CD4-positive, alpha-beta T cell treated with Interleukin-1 beta for 1 hour (primary cell): ENCODE data around the gene RALB.

ENCODE experiments used
- DNase-seq, 2 donors: peaks; one replicate each; pipeline ENCODE4 v3.0.0-alpha.2; 2020 to 2022

RALB gene

GRCh38 chr2:120252225-120253020 lies at the start of gene RALB:
RALB (plus strand) TSS chr2:120252852; CDS start chr2:120278665, 25,813 bp downstream.
- DNase-seq = peak; percentile 98 to 99

- DNase-seq = peak in 1 of 2 donors; percentile 28
Measured at GRCh38 chr2:120203251-120204021, 49.2 kb upstream of the RALB start.

GRCh38 chr2:120204022-120204405 lies 48.6 kb upstream of the RALB start:
- DNase-seq = no peak

- DNase-seq = no peak
Measured at GRCh38 chr2:120204417-120204816, 48.2 kb upstream of the RALB start.

GRCh38 chr2:120204945-120205670 lies 47.5 kb upstream of the RALB start:
- no peak for DNase-seq

- peak in 1 of 2 donors; percentile 33 for DNase-seq
Measured at GRCh38 chr2:120206022-120206581, 46.5 kb upstream of the RALB start.

GRCh38 chr2:120208381-120209353 lies 44.0 kb upstream of the RALB start:
- no peak for DNase-seq

GRCh38 chr2:120209427-120210269 lies 43.0 kb upstream of the RALB start:
- DNase-seq = no peak

GRCh38 chr2:120210270-120210693 lies 42.4 kb upstream of the RALB start:
- peak in 1 of 2 donors; percentile 25 for DNase-seq

- DNase-seq = no peak
Measured at GRCh38 chr2:120218181-120218580, 34.5 kb upstream of the RALB start.

GRCh38 chr2:120219291-120219690 lies 33.4 kb upstream of the RALB start:
- no peak for DNase-seq

GRCh38 chr2:120219766-120220165 lies 32.9 kb upstream of the RALB start:
- DNase-seq = no peak

- DNase-seq = no peak
Measured at GRCh38 chr2:120220756-120221155, 31.9 kb upstream of the RALB start.

GRCh38 chr2:120221616-120222015 lies 31.0 kb upstream of the RALB start:
- no peak for DNase-seq

- DNase-seq = no peak
Measured at GRCh38 chr2:120222186-120223033, 30.2 kb upstream of the RALB start.

GRCh38 chr2:120223034-120223912 lies 29.4 kb upstream of the RALB start, which contains the start of gene TMEM185B:
TMEM185B (minus strand) TSS chr2:120223400; CDS start chr2:120222976, 424 bp downstream.
- DNase-seq = peak; percentile 89 to 93

- no peak for DNase-seq
Measured at GRCh38 chr2:120224256-120224655, 28.4 kb upstream of the RALB start.

GRCh38 chr2:120224735-120225548 lies 27.7 kb upstream of the RALB start:
- no peak for DNase-seq
